Measurements from ENCODE around the gene GRID1. TPM values are rescaled to one million over a fixed set of nuclear protein-coding genes. Genes with fewer than 3 reads are reported as not detected.

GRID1 gene
- total RNA-seq, 1 donor from 2014 or later, result 7.1 TPM

GRCh38 chr10:85789982-85790789 lies 576.4 kb downstream of the GRID1 start:
- Histone ChIP-seq H3K9me3 (no peaks in the 10 kb centered on the region), H3K4me3 (no peak overlapping the region), H3K4me1 (peaks cover 5% of the 10 kb centered on the region), H3K27me3 (no peaks in the 10 kb centered on the region), H3K36me3 (no peaks in the 10 kb centered on the region), H3K27ac (no peak overlapping the region)
- intact Hi-C loops (cut with DNase I), result no loop called here
- TF ChIP-seq POLR2AphosphoS5 (IDR thresholded peaks at IDR 0.05; ENCODE audit: insufficient read depth in 1 of 2, low read depth in 1 of 2), result no peak
- no peak for TF ChIP-seq POLR2A (IDR thresholded peaks at IDR 0.05)
- no peak for TF ChIP-seq CTCF (IDR thresholded peaks at IDR 0.05)
- DNase-seq (ENCODE audit: extremely low spot score in 2 of 2), result no peak

GRCh38 chr10:85789125-85789524 lies 577.5 kb downstream of the GRID1 start:
- TF ChIP-seq CTCF (IDR thresholded peaks at IDR 0.05), result no peak
- TF ChIP-seq POLR2A (IDR thresholded peaks at IDR 0.05), result no peak
- DNase-seq (ENCODE audit: extremely low spot score in 2 of 2), result no peak
- no peaks in the 10 kb centered on the region for H3K4me1 ChIP-seq
- no peak overlapping the region for H3K27ac ChIP-seq
- intact Hi-C loops (cut with DNase I), result no loop called here
- no peak overlapping the region for H3K4me3 ChIP-seq
- H3K27me3 ChIP-seq, result no peaks in the 10 kb centered on the region
- no peaks in the 10 kb centered on the region for H3K36me3 ChIP-seq
- no peaks in the 10 kb centered on the region for H3K9me3 ChIP-seq

- intact Hi-C loops (cut with DNase I), result no loop called here
- Histone ChIP-seq H3K36me3 (no peaks in the 10 kb centered on the region), H3K4me3 (no peak overlapping the region), H3K9me3 (no peaks in the 10 kb centered on the region), H3K4me1 (no peaks in the 10 kb centered on the region), H3K27me3 (no peaks in the 10 kb centered on the region), H3K27ac (no peak overlapping the region)
- TF ChIP-seq POLR2AphosphoS5 (IDR thresholded peaks at IDR 0.05; ENCODE audit: insufficient read depth in 1 of 2, low read depth in 1 of 2), result no peak
- no peak for TF ChIP-seq CTCF (IDR thresholded peaks at IDR 0.05)
- no peak for TF ChIP-seq POLR2A (IDR thresholded peaks at IDR 0.05)
- no peak for DNase-seq (ENCODE audit: extremely low spot score in 2 of 2)
These were observed 578.0 kb downstream of the GRID1 start for GRCh38 chr10:85788570-85788969.

- Histone ChIP-seq H3K36me3 (no peaks in the 10 kb centered on the region), H3K27ac (no peak overlapping the region), H3K27me3 (no peaks in the 10 kb centered on the region), H3K4me3 (no peak overlapping the region), H3K4me1 (no peaks in the 10 kb centered on the region), H3K9me3 (no peaks in the 10 kb centered on the region)
- no peak for TF ChIP-seq POLR2AphosphoS5 (IDR thresholded peaks at IDR 0.05; ENCODE audit: insufficient read depth in 1 of 2, low read depth in 1 of 2)
- TF ChIP-seq POLR2A (IDR thresholded peaks at IDR 0.05), result no peak
- no peak for TF ChIP-seq CTCF (IDR thresholded peaks at IDR 0.05)
- no peak for DNase-seq (ENCODE audit: extremely low spot score in 2 of 2)
- intact Hi-C loops (cut with DNase I), result no loop called here
These were observed 578.7 kb downstream of the GRID1 start for GRCh38 chr10:85787881-85788280.

- H3K27me3 ChIP-seq, result no peaks in the 10 kb centered on the region
- no peak overlapping the region for H3K27ac ChIP-seq
- H3K4me3 ChIP-seq, result no peak overlapping the region
- intact Hi-C loops (cut with DNase I), result no loop called here
- no peak for TF ChIP-seq POLR2AphosphoS5 (IDR thresholded peaks at IDR 0.05; ENCODE audit: insufficient read depth in 1 of 2, low read depth in 1 of 2)
- no peak for TF ChIP-seq POLR2A (IDR thresholded peaks at IDR 0.05)
- TF ChIP-seq CTCF (IDR thresholded peaks at IDR 0.05), result no peak
- no peaks in the 10 kb centered on the region for H3K4me1 ChIP-seq
- H3K9me3 ChIP-seq, result no peaks in the 10 kb centered on the region
- no peaks in the 10 kb centered on the region for H3K36me3 ChIP-seq
- no peak for DNase-seq (ENCODE audit: extremely low spot score in 2 of 2)
These were observed 579.2 kb downstream of the GRID1 start for GRCh38 chr10:85787393-85787792.
